ENCODE data around the gene SLC10A1.

- TF ChIP-seq POLR2AphosphoS5 (IDR thresholded peaks at IDR 0.05; ENCODE audit: low read depth, low read length) (no peak), REST (IDR thresholded peaks at IDR 0.05; ENCODE audit: insufficient read depth in 1 of 2, low read depth in 2 of 2, low read length in 2 of 2) (no peak)
Measured at GRCh38 chr14:69803753-69804152, 6.7 kb upstream of the SLC10A1 start.
